Liver (tissue), 9 donors: ENCODE data around the gene PARD3B. TPM values are rescaled to one million over a fixed set of nuclear protein-coding genes. Genes with fewer than 3 reads are reported as not detected.

Experiments used
- DNase-seq: peaks from one replicate; pipeline ENCODE4 v3.0.0-alpha.2; 2017; ENCODE audit warnings: low spot score
- H3K27ac ChIP-seq, 2 donors: one replicate each; pipeline ENCODE4 v1.7.0; 2013; ENCODE audit warnings: inconsistent platforms in 2 of 2, low read length in 2 of 2, control low read depth in 1 of 2, low read depth in 1 of 2, mild to moderate bottlenecking in 1 of 2
- H3K27me3 ChIP-seq, 4 donors: one replicate each; pipeline versions ENCODE4 v1.6.1 to v1.7.0; 2013; ENCODE audit warnings: low read length in 3 of 4, inconsistent platforms in 1 of 4, mild to moderate bottlenecking in 1 of 4, moderate library complexity in 1 of 4; ENCODE audit not compliant: control insufficient read depth in 4 of 4, insufficient read depth in 4 of 4
- H3K36me3 ChIP-seq, 4 donors: one replicate each; pipeline versions ENCODE4 v1.6.1 to v1.7.0; 2013; ENCODE audit warnings: low read length in 3 of 4, mild to moderate bottlenecking in 3 of 4, low read depth in 1 of 4, moderate library complexity in 1 of 4; ENCODE audit not compliant: control insufficient read depth in 4 of 4, insufficient read depth in 3 of 4
- H3K4me1 ChIP-seq, 4 donors: one replicate each; pipeline versions ENCODE4 v1.6.1 to v1.7.0; 2013; ENCODE audit warnings: low read length in 3 of 4, mild to moderate bottlenecking in 3 of 4, moderate library complexity in 1 of 4; ENCODE audit not compliant: control insufficient read depth in 4 of 4, insufficient read depth in 4 of 4
- H3K4me3 ChIP-seq, 3 donors: one replicate each; pipeline versions ENCODE4 v1.6.1 to v1.7.0; 2013; ENCODE audit warnings: low read length in 3 of 3, control low read depth in 1 of 3, low read depth in 1 of 3, mild to moderate bottlenecking in 1 of 3
- H3K9ac ChIP-seq, 2 donors: one replicate each; pipeline ENCODE4 v1.7.0; 2013; ENCODE audit warnings: low read length in 2 of 2, mild to moderate bottlenecking in 2 of 2, moderate library complexity in 2 of 2, control low read depth in 1 of 2, low read depth in 1 of 2
- H3K9me3 ChIP-seq, 4 donors: one replicate each; pipeline versions ENCODE4 v1.6.1 to v1.7.0; 2013; ENCODE audit warnings: low read length in 3 of 4; ENCODE audit not compliant: control insufficient read depth in 4 of 4
- EGR1 ChIP-seq, 2 donors: IDR thresholded peaks; 2 replicates each; pipeline ENCODE4 v1.6.1; 2016 to 2018; ENCODE audit warnings: antibody characterized with exemption in 2 of 2, low read depth in 2 of 2
- FOXA1 ChIP-seq: IDR thresholded peaks from 2 replicates; pipeline ENCODE4 v1.6.1; 2016; ENCODE audit warnings: antibody characterized with exemption
- FOXA2 ChIP-seq: IDR thresholded peaks from 2 replicates; pipeline ENCODE4 v1.6.1; 2016; ENCODE audit warnings: antibody characterized with exemption
- GABPA ChIP-seq, 2 donors: IDR thresholded peaks in 1 of 2; conservative IDR thresholded peaks in 1 of 2; 2 replicates each; pipeline ENCODE4 v1.6.1; 2016; ENCODE audit warnings: antibody characterized with exemption in 2 of 2, mild to moderate bottlenecking in 1 of 2, moderate library complexity in 1 of 2
- HNF4A ChIP-seq, 2 donors: conservative IDR thresholded peaks; 2 replicates each; pipeline ENCODE4 v1.6.1; 2016; ENCODE audit warnings: antibody characterized with exemption in 2 of 2, mild to moderate bottlenecking in 2 of 2
- NR2F2 ChIP-seq: IDR thresholded peaks from 2 replicates; pipeline ENCODE4 v1.6.1; 2016; ENCODE audit warnings: antibody characterized with exemption
- RAD21 ChIP-seq, 2 donors: IDR thresholded peaks; 2 replicates each; pipeline ENCODE4 v1.6.1; 2016; ENCODE audit warnings: antibody characterized with exemption in 2 of 2, mild to moderate bottlenecking in 2 of 2
- RXRA ChIP-seq, 2 donors: IDR thresholded peaks; 2 replicates each; pipeline ENCODE4 v1.6.1; 2017 to 2018; ENCODE audit warnings: antibody characterized with exemption in 2 of 2, mild to moderate bottlenecking in 1 of 2
- SP1 ChIP-seq: IDR thresholded peaks from 2 replicates; pipeline ENCODE4 v1.6.1; 2018; ENCODE audit warnings: antibody characterized with exemption, mild to moderate bottlenecking
- TAF1 ChIP-seq: conservative IDR thresholded peaks from 2 replicates; pipeline ENCODE4 v1.6.1; 2016; ENCODE audit warnings: antibody characterized with exemption, mild to moderate bottlenecking
- YY1 ChIP-seq: IDR thresholded peaks from 2 replicates; pipeline ENCODE4 v1.6.1; 2016; ENCODE audit warnings: antibody characterized with exemption, mild to moderate bottlenecking
- WGBS: extraction: QIAGEN DNeasy Blood & Tissue Kit; methylation state at CpG from one replicate; pipeline ENCODE4 v1.1.7; 2013; 5-methylcytosine and 5-hydroxymethylcytosine counted together
- polyA plus RNA-seq, 2 donors: library from polyadenylated mRNA; stranded (reverse) in 1 of 2; unstranded in 1 of 2; fragments of 200-250 nt in 1 of 2; fragments of >200 nt in 1 of 2; fragmentation: Nextera tagmentation in 1 of 2; extraction: Ambion mirVana in 1 of 2; gene quantifications; one replicate each; pipeline versions ENCODE4 v1.2.1 to v1.2.3, GENCODE V29; 2013 to 2015
- total RNA-seq, 2 donors: library from RNA; depleted of rRNA; stranded (reverse); fragments of >200 nt; gene quantifications; one replicate each; pipeline ENCODE4 v1.2.3, GENCODE V29; 2014
- TF ChIP-seq, protein P1 (sequence below): fragments of 150-350 bp; IDR thresholded peaks from 2 replicates; pipeline ENCODE4 v1.5.1; 2017; ENCODE audit warnings: improper control_type of control experiment, low read depth, low read length; ENCODE audit not compliant: missing input control
- TF ChIP-seq, protein P2 (sequence below): IDR thresholded peaks from 2 replicates; pipeline ENCODE4 v1.6.1; 2016; ENCODE audit warnings: antibody characterized with exemption
- TF ChIP-seq, protein P3 (sequence below): IDR thresholded peaks from 2 replicates; pipeline ENCODE4 v1.6.1; 2016; ENCODE audit warnings: antibody characterized with exemption
- TF ChIP-seq, protein P4 (sequence below): IDR thresholded peaks from 2 replicates; pipeline ENCODE4 v1.6.1; 2016; ENCODE audit warnings: antibody characterized with exemption
- TF ChIP-seq, protein P5 (sequence below): IDR thresholded peaks from 2 replicates; pipeline ENCODE4 v1.6.1; 2016; ENCODE audit warnings: antibody characterized with exemption, mild to moderate bottlenecking
- donor health status: healthy.
- donor health status: healthy.
- donor health status: healthy.
- donor health status: healthy.
- donor health status: healthy.

PARD3B gene
- total and polyA plus RNA-seq, 4 donors = 1.1 to 10.3 (median 3.7) TPM

DNA sequence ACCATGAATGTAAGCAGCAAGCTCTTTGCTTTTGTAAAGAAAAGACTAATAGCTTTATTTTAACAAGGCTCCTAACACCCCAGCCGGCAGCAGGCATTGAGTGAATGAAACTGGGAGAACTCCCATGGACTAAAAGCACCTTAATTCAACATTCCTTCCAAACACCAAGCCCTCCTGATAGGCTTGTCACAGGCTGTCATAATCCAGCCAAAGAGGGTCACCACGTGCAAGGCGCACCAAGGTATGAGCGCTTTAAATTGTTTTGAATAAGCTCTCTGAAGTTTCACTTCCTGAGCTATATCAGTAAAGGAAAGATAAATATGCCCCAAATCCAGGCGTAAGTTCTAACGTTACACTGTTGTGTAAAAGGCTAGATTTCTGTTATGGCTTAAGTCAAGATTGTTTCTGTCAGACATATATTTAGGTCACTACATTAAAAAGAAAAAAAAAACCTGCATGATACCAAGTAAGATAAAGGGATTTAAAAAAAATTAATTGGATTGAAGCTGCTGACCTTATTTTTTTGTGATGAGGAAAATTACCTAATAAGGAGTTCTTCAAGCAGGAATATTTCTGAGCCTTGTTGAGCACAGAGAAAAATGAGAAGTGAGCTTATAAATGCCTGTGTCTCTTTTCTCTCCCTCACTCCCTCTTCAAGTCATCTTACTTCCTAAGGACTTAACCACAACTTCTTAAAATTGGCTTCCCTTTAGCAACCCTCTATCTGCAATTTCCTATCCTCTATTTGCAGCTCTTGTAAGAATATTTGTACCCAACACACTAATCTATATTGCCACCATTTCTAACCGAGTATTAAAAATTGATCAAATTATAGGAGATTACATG lies 1000.9 kb downstream of the PARD3B start (continued):
- TF ChIP-seq YY1 = no peak
- TF ChIP-seq, protein P1, sequence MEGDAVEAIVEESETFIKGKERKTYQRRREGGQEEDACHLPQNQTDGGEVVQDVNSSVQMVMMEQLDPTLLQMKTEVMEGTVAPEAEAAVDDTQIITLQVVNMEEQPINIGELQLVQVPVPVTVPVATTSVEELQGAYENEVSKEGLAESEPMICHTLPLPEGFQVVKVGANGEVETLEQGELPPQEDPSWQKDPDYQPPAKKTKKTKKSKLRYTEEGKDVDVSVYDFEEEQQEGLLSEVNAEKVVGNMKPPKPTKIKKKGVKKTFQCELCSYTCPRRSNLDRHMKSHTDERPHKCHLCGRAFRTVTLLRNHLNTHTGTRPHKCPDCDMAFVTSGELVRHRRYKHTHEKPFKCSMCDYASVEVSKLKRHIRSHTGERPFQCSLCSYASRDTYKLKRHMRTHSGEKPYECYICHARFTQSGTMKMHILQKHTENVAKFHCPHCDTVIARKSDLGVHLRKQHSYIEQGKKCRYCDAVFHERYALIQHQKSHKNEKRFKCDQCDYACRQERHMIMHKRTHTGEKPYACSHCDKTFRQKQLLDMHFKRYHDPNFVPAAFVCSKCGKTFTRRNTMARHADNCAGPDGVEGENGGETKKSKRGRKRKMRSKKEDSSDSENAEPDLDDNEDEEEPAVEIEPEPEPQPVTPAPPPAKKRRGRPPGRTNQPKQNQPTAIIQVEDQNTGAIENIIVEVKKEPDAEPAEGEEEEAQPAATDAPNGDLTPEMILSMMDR = no peak
- TF ChIP-seq, protein P2, sequence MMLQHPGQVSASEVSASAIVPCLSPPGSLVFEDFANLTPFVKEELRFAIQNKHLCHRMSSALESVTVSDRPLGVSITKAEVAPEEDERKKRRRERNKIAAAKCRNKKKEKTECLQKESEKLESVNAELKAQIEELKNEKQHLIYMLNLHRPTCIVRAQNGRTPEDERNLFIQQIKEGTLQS = no peak

DNA sequence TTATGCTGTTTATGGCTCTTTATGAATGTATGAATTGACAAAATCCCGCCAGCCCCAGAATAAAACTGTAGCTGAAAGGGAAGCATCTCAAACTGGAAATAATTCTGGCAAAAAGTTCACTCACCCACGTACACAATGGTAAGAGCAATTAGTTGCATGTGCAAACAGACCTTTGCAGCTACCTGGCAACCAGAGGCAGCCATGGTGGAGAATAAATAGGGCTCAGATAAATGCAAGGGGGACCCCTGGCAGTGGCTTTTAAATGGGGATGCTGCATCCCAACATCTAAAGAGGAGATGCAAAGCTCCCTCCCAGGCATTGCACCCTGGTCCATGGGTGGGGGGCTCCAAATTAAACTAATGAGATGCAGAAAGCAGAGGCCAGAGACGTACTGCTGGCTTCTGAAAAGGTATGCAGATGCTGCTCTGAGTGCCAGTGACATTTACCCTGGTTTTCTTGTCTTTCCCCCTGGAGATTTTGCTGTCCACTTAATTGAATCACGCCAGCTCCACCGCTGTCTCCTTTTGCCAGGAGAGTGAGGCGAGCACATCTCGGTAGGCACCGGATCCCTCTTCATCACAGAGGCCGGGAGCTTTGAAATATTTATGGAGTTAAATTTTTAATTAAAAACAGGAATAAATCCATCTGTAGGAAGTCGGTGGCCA lies 1010.4 kb downstream of the PARD3B start:
- H3K27me3 ChIP-seq = no peaks in the 10 kb centered on the region
- H3K36me3 ChIP-seq = no peaks in the 10 kb centered on the region
- no peak overlapping the region for H3K9ac ChIP-seq
- no peak overlapping the region for H3K4me3 ChIP-seq
- H3K9me3 ChIP-seq = no peaks in the 10 kb centered on the region
- no peak overlapping the region for H3K27ac ChIP-seq
- H3K4me1 ChIP-seq = no peaks in the 10 kb centered on the region
- DNase-seq = no peak
- TF ChIP-seq, protein P1 = no peak
- TF ChIP-seq EGR1 (IDR thresholded peaks at IDR 0.05; ENCODE audit: low read depth in 2 of 2) (no peak), RXRA (IDR thresholded peaks at IDR 0.05) (no peak), FOXA1 (no peak), TAF1 (no peak), FOXA2 (no peak), GABPA (IDR thresholded peaks at IDR 0.05 in 1 of 2, conservative IDR thresholded peaks at IDR 0.05 in 1 of 2) (no peak), SP1 (no peak), YY1 (no peak), HNF4A (conservative IDR thresholded peaks at IDR 0.05) (no peak), NR2F2 (no peak), RAD21 (IDR thresholded peaks at IDR 0.05) (no peak)
- TF ChIP-seq, protein P2 = no peak
- TF ChIP-seq, protein P3, sequence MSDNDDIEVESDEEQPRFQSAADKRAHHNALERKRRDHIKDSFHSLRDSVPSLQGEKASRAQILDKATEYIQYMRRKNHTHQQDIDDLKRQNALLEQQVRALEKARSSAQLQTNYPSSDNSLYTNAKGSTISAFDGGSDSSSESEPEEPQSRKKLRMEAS = no peak
- TF ChIP-seq, protein P4, sequence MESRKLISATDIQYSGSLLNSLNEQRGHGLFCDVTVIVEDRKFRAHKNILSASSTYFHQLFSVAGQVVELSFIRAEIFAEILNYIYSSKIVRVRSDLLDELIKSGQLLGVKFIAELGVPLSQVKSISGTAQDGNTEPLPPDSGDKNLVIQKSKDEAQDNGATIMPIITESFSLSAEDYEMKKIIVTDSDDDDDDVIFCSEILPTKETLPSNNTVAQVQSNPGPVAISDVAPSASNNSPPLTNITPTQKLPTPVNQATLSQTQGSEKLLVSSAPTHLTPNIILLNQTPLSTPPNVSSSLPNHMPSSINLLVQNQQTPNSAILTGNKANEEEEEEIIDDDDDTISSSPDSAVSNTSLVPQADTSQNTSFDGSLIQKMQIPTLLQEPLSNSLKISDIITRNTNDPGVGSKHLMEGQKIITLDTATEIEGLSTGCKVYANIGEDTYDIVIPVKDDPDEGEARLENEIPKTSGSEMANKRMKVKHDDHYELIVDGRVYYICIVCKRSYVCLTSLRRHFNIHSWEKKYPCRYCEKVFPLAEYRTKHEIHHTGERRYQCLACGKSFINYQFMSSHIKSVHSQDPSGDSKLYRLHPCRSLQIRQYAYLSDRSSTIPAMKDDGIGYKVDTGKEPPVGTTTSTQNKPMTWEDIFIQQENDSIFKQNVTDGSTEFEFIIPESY = no peak
- TF ChIP-seq, protein P5, sequence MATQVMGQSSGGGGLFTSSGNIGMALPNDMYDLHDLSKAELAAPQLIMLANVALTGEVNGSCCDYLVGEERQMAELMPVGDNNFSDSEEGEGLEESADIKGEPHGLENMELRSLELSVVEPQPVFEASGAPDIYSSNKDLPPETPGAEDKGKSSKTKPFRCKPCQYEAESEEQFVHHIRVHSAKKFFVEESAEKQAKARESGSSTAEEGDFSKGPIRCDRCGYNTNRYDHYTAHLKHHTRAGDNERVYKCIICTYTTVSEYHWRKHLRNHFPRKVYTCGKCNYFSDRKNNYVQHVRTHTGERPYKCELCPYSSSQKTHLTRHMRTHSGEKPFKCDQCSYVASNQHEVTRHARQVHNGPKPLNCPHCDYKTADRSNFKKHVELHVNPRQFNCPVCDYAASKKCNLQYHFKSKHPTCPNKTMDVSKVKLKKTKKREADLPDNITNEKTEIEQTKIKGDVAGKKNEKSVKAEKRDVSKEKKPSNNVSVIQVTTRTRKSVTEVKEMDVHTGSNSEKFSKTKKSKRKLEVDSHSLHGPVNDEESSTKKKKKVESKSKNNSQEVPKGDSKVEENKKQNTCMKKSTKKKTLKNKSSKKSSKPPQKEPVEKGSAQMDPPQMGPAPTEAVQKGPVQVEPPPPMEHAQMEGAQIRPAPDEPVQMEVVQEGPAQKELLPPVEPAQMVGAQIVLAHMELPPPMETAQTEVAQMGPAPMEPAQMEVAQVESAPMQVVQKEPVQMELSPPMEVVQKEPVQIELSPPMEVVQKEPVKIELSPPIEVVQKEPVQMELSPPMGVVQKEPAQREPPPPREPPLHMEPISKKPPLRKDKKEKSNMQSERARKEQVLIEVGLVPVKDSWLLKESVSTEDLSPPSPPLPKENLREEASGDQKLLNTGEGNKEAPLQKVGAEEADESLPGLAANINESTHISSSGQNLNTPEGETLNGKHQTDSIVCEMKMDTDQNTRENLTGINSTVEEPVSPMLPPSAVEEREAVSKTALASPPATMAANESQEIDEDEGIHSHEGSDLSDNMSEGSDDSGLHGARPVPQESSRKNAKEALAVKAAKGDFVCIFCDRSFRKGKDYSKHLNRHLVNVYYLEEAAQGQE = no peak
- WGBS = 95% methylated on average over 10 of the region's 10 CpGs
